Activated CD4-positive, alpha-beta T cell treated with anti-CD3 and anti-CD28 coated beads for 48 hours (primary cell): Measurements from ENCODE around the gene AKR1B1.

Source experiments
- DNase-seq: peaks from one replicate; pipeline ENCODE4 v3.0.0-alpha.2; 2020

Gene AKR1B1

GRCh38 chr7:134468475-134468874, 9.6 kb upstream of the AKR1B1 start:
- DNase-seq, result no peak

DNA sequence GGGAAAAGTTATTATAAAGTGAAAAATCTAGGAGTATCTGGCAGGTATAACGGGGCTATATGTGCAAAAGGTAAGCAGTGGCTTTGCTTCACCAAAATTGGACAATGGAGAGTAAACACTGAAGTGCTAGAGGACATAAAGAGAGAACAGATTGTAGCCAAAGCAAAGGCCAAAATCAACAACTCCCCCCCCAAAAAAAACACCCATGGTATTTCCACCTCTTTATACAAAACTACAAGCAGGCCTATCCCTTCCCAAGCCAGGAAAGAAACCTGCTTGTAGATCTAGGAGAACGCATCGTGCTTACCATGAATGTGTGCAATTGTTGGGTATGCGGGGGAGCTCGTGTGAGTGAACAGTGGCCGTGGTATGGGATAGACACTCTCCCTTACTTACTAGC, 9.2 kb upstream of the AKR1B1 start:
- no peak for DNase-seq

- no peak for DNase-seq
Observed at GRCh38 chr7:134465491-134465890, 6.6 kb upstream of the AKR1B1 start.

GRCh38 chr7:134464496-134464895, 5.6 kb upstream of the AKR1B1 start:
- DNase-seq, result no peak

- no peak for DNase-seq
Observed at GRCh38 chr7:134463751-134464150, 4.9 kb upstream of the AKR1B1 start.

DNA sequence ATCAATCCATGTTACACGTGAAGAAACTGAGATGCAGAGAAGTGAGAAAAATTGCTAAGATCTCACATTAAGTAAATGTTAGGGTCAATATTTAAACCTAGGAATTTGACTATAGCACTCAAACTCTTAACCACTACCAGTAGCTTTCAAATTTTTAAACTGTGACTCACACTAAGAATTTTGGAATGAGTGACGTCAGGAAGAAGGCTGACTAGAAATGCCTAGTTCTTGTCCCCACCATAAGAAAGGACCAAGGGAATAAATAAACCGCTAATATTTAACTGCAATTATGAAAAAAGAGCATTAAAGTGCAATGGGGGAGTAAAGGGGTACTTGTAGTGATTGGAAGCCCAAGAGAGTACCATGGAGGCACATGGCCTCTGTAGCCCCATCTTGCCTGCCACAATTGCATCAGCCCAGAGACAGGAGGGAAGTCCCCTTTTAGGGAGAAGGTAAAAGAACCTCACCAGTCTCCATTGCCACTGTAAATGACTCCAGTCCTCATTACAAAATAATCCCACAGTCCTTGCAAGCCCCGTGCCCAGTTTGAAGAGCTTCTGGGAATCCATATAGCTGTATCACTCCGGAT, 3.5 kb upstream of the AKR1B1 start:
- no peak for DNase-seq

DNA sequence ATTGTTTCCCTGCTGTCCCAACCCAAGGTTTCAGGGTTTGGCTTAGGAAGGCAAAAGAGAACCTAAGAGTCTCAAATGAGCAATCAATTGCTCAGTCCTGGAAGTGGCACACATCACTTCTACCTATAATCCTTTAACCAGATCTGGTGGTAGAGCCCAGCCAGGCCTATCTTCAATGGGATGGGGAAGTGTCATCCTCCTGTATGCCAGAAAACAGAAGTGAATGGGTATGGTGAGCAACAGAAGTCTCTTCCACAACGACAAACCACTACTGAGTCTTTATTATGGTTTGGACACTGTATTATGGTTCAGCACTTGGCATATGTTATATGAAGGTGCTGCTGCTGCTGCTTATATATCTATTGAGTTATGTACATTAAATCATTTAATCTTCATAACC, 3.0 kb upstream of the AKR1B1 start:
- DNase-seq, result no peak

- no peak for DNase-seq
Observed at GRCh38 chr7:134459981-134460380, 1.1 kb upstream of the AKR1B1 start.

- peak; percentile 66 for DNase-seq
Observed at GRCh38 chr7:134458341-134458805, 527 bp downstream of the AKR1B1 start.

DNA sequence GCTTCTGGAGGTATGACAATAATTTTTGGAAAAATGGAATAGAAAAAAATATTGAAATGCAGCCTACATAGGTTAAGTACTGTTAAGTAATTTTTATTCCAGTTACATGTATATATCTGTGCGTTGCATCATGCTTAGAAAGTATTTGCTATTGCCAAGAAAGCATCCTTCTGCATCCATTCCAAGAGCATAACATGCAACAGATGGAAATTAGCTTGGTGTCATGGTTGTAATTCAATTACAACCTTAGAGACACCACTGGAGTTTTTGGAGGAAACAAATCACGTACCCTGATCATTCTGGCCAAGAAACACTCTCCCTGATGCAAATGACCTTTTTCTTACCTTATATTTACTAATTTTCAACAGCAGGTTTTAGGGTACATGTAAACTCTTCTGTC, 1.7 kb downstream of the AKR1B1 start:
- DNase-seq, result no peak

DNA sequence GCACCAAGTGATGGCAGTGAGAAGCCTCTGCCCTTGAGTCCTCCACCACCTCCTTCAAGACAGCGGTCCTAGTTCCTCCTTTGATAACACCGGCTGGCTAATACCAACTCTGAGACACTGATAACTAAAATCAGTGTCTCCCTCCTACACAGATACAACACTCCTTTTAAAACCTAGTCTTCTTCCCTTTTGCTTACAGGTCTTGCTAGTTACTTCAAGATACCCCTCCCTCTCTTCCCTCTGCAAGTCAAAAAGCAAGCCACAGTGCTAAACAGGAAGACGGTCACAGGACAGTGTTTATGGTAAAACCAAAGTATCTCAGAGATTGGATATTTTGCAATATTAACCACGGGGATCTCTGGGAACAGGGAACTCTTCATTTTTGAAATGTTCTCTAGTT, 4.6 kb downstream of the AKR1B1 start:
- no peak for DNase-seq

DNA sequence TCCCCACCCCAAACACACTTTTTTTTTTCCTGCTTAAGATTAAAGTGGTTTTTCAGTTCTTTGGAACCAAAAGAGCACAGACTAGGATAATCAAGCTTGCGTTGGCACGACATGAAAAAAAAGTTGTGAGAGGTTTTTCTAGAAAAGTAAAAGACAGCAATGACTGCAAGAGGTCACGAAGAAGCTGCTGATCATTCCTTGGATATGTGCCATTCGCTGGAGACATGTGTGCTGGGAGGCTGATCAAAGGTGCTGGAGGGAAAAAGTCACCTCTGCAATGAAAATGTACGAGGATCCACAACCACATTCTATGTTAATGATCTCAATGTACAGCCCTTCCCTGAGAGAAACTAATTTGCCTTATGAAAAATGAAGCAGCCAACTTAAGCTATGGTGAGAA, 5.4 kb downstream of the AKR1B1 start:
- DNase-seq, result no peak

- no peak for DNase-seq
Observed at GRCh38 chr7:134452991-134453473, 5.9 kb downstream of the AKR1B1 start.

GRCh38 chr7:134452419-134452838, 6.5 kb downstream of the AKR1B1 start:
- no peak for DNase-seq

- DNase-seq, result no peak
Observed at GRCh38 chr7:134451656-134452055, 7.2 kb downstream of the AKR1B1 start.

- DNase-seq, result no peak
Observed at GRCh38 chr7:134450294-134451000, 8.5 kb downstream of the AKR1B1 start.

- no peak for DNase-seq
Observed at GRCh38 chr7:134449680-134450079, 9.2 kb downstream of the AKR1B1 start.

DNA sequence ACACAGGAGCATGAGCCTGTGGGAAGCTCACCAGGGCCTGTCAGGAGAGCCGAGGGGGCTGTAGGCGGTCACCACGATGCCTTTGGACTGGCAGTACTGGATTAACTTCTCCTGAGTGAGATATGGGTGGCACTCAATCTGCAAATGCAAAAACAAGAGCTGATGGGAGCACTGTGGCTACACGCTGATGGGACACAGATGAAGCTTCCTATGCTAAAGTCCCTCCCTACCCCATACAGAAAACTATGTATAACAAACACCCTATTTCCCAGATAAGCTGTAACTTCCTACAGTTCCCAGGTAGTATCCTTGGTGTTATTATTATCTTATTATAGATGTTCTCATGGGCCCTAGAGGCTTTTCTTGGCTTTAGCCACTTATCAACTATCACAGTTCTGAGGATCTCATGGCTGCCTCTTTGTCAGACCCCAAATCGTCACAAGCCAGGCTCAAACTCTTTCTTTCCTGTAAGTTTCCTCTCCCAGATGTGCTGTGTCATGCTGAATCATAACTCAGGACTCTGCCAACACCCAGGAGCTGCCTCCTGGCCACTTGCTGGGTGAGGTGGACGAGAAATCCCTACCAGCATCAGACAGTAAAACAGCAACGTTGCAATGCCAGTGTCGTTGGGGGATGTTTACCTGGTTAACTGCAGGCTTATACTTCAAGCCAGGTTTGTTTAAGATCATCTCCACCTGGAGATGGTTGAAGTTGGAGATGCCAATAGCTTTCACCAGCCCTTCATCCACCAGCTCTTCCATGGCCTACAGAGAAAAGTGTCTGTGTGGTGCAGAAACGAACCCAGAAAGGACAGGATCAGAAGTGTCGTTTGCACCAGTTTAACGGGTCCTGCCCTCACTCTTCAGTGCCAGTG, 10.3 kb downstream of the AKR1B1 start:
- no peak for DNase-seq

- DNase-seq, result no peak
Observed at GRCh38 chr7:134447383-134447782, 11.5 kb downstream of the AKR1B1 start.

- DNase-seq, result no peak
Observed at GRCh38 chr7:134446923-134447322, 12.0 kb downstream of the AKR1B1 start.

DNA sequence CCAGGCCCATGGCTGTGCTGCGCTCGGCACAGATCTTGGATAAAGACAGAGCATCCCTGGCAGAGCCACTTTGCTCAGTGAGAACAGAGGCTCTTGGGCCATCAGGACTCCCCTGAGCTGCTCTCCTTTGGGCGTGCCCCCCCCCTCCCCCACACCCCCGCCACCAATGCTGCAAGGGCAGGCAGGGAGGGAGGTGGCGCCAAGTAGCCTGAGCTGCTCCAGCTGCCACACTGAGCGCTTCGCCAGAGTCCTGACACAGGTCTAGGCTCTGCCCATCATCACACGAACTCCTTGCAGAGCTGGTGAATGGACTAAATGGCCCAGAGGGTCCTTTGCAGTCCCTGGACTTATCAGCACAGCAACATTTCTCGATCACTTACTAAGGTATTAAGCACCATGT, 12.5 kb downstream of the AKR1B1 start:
- DNase-seq, result no peak

DNA sequence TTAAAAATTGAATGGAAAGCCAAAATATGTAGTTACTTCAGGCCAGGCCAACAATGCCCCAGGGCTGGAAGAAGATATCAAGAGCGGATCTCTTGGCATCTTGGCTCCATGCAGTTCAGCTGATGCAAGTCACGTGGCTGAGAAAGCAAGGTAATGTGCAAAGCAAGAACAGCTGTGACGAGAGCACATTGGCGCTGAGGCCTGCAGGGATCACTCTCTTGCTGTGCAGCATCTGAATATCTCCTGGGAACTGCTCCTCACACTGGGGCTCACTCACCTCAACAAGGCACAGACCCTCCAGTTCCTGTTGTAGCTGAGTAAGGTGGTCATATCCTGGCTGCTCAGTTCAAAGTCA, 14.0 kb downstream of the AKR1B1 start:
- no peak for DNase-seq

DNA sequence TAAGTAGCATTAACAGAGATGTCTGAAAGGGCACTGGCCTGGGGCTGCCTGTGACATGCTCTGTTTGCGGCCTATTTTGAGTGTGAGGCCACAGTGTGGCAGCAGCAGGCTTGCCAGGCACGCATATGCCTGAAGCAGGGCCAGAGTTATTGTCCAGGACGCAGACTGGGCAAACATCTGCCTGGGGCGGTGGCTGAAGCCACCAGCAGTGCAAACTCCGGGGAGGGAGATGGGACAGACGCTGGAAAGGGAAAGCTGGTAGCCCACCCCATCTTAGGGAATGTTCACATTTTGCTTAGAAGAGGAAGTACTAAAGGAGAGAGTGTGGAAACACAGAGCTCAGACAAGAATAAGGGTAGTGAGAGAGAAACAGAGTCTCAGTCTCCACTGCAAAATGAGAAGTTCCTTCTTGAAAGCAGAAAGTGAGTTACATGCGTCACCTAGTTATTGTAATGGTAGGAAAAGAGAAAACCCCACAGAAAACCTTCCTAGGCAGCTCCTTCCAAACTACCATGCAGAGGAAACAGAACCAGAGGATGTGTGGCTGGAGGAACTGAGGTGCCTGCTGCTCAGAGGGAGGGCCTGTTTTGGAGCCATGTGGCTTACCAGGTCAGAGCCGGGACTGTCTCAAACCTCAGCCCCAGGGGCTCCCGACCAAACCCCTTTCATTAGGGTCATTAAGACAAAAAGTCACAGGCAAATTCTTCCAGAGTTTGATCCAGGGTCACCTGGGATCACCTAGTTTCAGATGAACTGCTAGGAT, 14.5 kb downstream of the AKR1B1 start:
- DNase-seq, result no peak
